ENCODE data around the gene GDPD3.
A peak's percentile ranks its signal among the peaks of the same experiment; 100 is the strongest.
"Not testable (repeated sequence)": the region's sequence is repeated elsewhere in the genome, so short reads cannot be mapped to it uniquely, and the experiment has no call there.

The GDPD3 gene

DNA sequence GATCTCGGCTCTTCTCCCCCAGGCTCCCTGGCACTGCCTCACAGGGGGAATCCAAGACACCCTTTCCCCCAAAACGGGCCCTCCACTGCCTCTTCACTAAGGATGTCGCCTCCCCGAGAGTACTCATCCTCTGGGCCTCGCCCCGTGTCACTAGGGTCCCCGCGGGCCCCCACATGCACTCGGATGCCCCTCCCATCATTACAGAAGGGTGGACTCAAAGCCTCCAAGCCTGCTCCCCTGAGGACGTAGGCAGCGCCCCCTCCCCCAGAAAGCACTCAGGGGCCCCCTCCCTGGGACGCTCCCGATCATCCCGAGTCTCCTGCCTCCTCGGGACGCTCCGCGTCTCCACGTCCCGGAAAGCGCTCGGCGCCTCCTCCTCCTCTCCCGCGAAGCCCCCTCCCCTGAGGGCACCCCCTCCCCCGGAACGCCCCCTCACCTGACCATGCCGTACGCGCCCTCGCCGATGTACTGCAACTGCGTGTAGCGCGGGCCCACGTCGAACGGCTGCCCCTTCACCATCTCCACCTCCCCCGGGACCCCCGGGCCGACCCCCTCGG is 9.3 kb upstream of the GDPD3 start:
- no peak for DNase-seq

DNA sequence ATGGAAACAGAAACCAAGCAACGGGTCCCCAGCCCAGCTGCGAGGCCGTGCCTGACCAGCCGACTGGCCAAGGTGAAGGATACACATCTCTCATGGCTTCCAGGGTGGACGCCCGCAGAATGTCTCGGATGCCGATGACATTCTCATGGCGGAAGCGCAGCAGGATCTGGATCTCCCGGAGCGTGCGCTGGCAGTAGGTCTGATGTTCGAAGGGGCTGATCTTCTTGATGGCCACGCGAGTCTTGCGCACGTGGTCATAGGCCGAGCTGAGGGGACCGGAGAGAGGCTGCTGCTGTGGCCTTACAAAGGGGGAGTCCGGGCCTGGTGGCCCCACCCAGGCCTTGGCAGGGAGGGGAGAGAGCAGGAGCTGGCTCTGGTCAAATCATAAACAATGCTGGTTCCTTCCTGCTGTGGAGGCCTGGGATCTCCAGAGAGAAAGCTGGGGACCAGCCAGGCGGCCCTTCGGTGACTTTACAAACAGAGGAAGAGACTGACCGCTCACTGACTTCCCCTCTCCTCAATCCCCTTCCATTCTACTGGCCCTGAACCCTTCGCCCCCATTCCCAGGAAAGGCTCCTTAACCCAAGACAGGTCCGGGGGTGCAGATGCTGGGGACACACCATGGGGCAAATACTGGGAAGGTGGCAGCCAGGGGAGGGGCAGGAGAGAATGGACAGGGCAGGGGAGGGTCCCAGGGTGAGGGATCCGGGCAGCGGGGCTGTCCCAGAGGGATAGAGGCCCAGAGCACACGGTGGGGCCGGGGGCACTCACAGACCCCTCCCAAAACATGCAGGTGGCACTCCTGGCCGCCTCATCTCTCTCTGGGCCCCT is 8.6 kb upstream of the GDPD3 start:
- DNase-seq, result no peak

DNA sequence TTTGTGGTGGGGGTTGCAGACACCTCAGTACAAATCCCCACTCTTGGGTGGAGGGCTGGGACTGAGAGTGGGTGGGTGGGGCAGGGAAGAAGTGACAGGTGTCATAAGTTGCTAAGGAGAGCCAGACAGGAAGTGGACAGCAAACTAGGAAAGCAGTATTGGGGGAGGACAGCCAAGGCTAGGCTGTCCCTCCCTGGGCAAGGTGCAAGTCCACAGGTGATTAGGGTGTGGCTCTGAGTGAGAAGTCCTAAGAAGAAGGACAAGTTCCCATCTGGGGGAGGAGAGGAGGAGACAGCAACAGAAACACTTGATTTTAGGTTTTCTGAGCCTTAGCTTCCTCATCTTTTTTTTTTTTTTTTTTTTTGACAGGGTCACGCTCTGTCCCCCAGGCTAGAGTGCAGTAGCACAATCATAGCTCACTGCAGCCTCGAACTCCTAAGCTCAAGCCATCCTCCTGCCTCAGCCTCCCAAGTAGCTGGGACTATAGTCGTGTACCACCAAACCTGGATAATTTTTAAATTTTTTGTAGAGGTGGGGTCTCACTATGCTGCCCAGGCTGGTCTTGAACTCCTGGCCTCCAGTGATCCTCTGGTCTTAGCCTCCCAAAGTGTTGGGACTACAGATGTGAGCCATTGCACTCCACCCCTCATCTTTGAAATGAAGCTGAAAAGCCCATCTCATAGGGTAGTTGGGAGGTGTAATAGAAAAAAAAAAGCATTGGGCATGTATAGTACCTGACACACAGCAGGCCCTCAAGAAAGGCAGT is 7.2 kb upstream of the GDPD3 start:
- DNase-seq, result no peak

DNA sequence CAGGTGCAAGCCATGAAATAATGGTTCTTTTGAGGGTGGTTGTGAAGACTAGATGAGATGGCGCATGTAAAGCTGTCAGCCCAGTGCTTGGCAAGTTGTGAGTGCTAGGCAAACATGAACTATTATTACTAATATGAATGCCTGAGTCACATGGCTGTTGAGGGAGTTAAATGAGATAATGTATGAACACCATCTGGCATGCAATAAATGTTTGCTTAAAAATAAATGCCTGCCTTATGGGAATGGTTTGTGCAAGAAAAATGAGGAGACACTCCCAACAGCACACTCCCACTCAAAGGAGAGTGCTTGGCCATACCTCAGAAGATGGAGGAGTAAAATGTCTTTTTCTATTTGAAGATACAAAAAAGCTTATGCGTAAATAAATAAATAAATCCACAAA is 6.1 kb upstream of the GDPD3 start:
- DNase-seq, result no peak

- no peak for DNase-seq
These were observed 4.4 kb upstream of the GDPD3 start for GRCh38 chr16:30117768-30118167.

DNA sequence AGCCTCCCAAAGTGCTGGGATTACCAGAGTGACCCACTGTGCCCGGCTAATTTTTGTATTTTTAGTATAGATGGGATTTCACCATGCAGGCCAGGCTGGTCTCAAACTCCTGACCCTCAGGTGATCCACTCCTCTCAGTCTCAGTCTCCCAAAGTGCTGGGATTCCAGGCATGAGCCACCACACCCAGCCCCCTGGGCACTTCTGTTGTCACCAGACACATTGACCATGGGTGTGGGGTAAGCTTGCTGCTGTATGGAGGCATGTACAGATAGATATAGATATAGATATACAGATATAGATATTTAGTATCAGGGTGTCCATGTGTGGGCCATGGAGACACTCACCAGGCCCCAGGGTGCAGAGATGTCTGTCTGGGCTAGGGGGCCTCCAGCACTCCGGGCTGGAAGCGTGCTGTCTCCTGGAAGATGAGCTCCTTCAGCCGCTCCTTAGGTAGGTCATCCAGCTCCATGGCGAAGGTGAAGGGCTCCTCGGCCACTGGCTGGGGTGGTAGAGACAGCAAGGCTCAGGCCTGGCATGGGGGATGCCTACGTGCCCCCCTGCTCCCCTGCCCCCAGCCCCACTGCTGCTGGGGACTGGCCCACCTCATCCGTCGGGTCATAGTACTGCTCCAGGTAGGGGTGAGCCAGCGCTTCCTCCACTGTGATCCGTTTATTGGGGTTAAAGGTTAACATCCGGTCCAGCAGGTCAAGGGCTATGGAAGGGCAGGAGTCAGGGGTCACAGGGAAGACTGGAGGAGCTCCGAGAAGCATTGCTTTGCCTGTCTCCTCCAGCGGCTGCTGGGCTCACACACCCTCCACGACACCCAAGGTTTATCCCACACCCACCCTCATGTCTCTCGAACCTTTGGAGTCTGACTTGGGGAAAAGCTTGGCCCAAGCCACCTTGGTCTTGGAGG is 3.2 kb upstream of the GDPD3 start:
- no peak for DNase-seq

- no peak for DNase-seq
These were observed 1.9 kb upstream of the GDPD3 start for GRCh38 chr16:30115238-30115637.

GRCh38 chr16:30114833-30115232 is 1.5 kb upstream of the GDPD3 start:
- DNase-seq, result not testable (repeated sequence)

GRCh38 chr16:30114411-30114810 is 1.1 kb upstream of the GDPD3 start:
- DNase-seq, result no peak

- DNase-seq, result no peak
These were observed 485 bp upstream of the GDPD3 start for GRCh38 chr16:30113711-30114333.

DNA sequence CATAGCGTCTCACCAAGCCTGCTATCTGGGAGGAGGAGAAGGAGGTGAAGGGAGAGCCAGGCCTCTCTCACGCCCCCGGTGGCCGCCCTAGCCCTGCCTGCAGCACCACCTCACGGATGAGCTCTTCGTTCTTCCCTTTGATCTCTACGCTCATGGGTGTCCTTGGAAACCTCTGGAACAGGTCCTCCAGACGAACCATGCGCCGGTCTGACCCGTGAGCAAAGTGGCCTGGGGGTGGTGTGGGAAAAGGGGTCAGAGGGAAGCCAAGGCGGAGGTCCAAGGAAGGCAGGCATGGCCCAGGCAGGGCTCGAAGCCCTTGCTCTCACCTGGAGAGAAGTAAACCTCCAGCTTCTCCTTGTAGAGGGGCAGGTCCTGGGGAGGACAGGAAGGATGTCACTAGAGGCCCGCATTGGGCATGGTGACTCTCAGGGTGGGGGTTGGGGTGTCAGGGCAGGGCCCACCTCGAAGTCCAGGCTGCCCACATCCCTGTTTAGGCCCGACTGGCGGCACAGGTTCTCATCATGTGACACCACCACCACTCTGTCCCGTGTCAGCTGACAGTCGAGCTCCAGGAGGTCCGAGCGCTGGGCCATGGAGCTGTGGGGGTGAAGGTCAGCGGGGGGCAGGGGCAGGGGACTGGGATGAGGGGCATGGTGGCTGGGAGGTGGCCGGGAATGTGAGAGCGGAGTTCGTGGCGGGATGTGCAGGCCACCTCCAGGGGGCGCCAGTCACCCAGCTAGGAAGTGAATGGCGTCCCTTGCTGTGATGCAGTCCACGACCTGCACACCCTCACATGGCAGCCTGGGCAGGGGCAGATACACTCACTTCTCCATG is 923 bp downstream of the GDPD3 start:
- DNase-seq, result no peak

GRCh38 chr16:30110661-30111060 is 2.7 kb downstream of the GDPD3 start:
- DNase-seq, result no peak

DNA sequence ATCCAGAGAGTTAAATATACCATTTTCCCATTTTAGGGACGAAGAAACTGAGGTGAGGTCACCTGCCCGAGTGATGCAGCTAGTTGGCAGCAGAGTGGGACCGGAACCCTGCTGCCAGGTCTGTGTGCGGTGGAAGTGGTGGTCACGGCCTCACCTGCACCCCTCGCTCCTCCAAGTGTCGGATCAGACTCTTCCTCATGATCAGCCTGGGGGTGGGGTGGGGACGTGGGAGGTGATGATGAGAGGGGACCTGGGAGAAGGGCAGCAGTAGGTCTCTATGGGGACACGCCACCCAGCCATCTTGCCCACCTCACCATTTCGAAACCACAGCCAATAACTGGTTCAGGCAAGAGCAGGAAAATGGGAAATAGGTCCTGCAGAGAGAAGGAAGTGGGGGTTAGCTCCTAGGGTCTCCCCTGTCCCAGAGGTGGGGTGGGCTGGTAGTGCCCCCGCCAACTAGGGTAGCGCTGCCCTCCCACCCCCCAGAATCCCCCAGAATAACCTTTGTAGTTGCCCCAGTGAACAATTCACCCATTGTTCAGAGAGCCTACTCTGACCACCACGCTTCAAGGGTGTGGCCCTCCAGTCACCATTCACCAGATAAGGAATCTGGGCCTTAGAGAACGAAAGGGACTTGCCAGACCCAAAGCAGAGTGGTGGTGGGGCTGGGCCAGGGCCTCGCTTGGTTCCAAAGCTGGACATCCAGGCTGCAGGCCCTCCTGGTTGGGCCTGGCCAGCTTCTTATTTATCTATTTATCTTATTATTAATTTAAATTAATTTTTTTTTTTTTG is 5.1 kb downstream of the GDPD3 start:
- no peak for DNase-seq

DNA sequence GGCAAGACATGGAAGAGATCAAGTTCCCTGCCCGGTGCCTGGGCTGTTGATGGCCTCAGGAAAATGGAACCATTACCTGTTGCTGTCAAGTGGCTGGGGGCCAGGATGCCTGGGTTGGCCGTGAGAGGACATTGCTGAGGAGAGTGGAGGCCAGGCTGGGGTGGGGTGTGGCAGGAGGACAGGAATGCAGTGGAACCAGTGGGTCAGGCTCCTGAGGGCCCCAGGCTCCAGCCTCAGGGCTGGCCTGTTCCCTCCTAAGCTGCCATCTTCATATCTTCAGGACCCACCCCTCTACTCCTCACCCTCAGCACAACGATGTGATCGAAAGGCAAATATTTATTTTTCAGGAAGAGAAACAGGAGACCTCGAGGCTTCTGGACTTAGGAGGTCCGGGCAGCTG is 8.8 kb downstream of the GDPD3 start:
- DNase-seq, result no peak

- no peak for DNase-seq
These were observed 9.2 kb downstream of the GDPD3 start for GRCh38 chr16:30104090-30104489.

DNA sequence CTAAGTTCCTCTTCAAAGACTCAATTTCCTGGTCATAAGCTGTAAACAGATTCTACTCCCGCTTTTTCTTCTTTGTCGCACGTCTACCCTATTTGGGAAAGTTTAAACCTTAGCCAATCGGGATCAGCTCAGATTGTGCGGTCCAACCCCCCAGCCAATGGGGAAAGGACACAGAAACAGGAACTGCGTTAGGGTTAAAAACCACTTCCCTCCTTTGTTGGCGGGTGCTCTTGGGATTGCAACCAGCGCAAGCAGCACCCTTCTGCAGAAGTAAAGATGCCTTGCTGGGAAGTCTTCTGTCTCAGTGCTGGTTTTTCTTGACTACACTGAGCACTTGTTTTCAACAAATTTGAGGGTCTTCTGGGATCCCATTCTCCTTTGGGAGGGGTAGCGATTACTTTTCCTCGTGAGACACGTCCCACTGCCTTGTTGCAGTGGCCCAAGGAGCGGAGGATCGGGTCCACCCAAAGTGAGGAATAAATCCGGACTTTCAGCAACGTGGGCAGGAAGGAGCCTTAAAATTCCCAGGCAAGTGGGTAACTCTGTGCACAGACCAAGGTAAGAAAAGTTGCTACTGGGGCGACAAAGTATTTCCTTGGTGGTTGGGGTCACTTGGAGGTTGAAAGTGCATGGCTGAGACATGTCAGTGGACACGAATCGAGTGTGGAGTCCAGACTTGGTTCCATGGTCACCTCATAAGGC is 16.3 kb downstream of the GDPD3 start:
- no peak for DNase-seq

GRCh38 chr16:30096105-30096861 is 17.1 kb downstream of the GDPD3 start, which contains the start of gene YPEL3:
Gene YPEL3 (minus strand): TSS chr16:30096213. CDS start chr16:30095482, 731 bp downstream.
- DNase-seq, result peak; percentile 33

DNA sequence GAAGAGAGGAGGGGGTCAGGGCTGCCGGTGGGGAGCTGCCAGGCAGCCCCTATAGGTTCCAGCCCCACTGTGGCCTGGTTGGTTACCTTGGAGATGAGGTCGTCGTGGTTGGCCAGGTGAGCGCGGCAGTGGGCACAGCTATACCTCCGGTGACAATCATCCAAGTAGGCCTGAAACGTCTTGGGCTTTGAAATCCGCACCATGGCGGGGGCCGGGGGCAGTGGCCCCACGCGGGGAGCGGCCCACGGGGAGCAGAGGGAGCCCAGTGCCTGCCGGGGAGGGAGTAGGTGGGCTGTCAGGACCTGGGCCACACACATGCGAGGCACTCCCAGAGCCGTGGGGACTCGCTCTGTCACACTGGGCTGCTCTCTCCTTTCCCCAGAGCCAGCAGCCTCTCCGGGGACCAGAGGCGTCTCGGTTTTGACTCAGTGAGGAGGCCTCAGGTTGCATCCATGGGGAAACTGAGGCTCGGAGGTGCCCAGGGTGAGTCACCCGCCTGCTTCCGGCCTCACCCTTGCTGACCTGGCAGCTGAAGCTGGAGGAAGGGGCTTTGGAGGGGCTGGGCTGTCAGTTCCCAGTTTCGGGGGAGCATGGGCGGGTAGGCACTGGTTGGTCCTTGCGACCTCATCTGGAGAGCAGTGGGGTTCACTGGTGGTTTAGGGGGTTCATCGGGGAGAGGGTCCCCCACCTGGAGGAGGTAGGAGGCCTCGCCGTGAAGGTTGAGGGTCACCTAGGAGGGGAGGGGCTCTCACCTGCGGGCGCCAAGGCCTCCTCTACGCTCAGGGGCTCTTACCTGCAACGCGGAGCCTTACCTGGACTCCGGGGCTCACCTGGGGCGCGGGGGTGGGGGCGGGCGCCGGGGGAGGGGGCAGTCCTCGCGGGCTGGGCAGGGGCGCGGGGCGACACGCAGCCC is 17.9 kb downstream of the GDPD3 start:
- DNase-seq, result no peak

Measured in NCI-H2081 treated with DMSO at 0.1 percent for 48 hours (cell line).